Stimulated activated CD8-positive, alpha-beta memory T cell treated with anti-CD3 and anti-CD28 coated beads, Interleukin-15, amount 100 ng/mL, for 4 hours (primary cell): ENCODE measurements around the gene PPP3R2.
"Not testable (repeated sequence)": the region's sequence is repeated elsewhere in the genome, so short reads cannot be mapped to it uniquely, and the experiment has no call there.

Experiments used
- DNase-seq, 2 donors: peaks; one replicate each; pipeline ENCODE4 v3.0.0-alpha.2; 2020; ENCODE audit warnings: low read depth in 2 of 2

PPP3R2 gene

GRCh38 chr9:101594796-101595195 lies at the start of gene PPP3R2:
Gene PPP3R2, minus strand, starts transcription at chr9:101594969. Its CDS starts 48 bp downstream, at chr9:101594921.
- no peak for DNase-seq

GRCh38 chr9:101639785-101640665 lies 45.3 kb upstream of the PPP3R2 start:
- no peak for DNase-seq

GRCh38 chr9:101639311-101639710 lies 44.5 kb upstream of the PPP3R2 start:
- DNase-seq: no peak

- no peak for DNase-seq
Measured at GRCh38 chr9:101636247-101636646, 41.5 kb upstream of the PPP3R2 start.

- DNase-seq: no peak
Measured at GRCh38 chr9:101635473-101635872, 40.7 kb upstream of the PPP3R2 start.

GRCh38 chr9:101634741-101635409 lies 40.1 kb upstream of the PPP3R2 start:
- no peak for DNase-seq

- DNase-seq: no peak
Measured at GRCh38 chr9:101632611-101633010, 37.8 kb upstream of the PPP3R2 start.

GRCh38 chr9:101631892-101632291 lies 37.1 kb upstream of the PPP3R2 start:
- no peak for DNase-seq

GRCh38 chr9:101629636-101630035 lies 34.9 kb upstream of the PPP3R2 start:
- no peak for DNase-seq

- DNase-seq: no peak
Measured at GRCh38 chr9:101628173-101628572, 33.4 kb upstream of the PPP3R2 start.

- no peak for DNase-seq
Measured at GRCh38 chr9:101626295-101626694, 31.5 kb upstream of the PPP3R2 start.

- no peak for DNase-seq
Measured at GRCh38 chr9:101625876-101626275, 31.1 kb upstream of the PPP3R2 start.

GRCh38 chr9:101620452-101620851 lies 25.7 kb upstream of the PPP3R2 start:
- DNase-seq: no peak

GRCh38 chr9:101618698-101619097 lies 23.9 kb upstream of the PPP3R2 start:
- DNase-seq: no peak

GRCh38 chr9:101605547-101605946 lies 10.8 kb upstream of the PPP3R2 start:
- no peak for DNase-seq

- DNase-seq: no peak
Measured at GRCh38 chr9:101604296-101604695, 9.5 kb upstream of the PPP3R2 start.

- DNase-seq: no peak
Measured at GRCh38 chr9:101601904-101602765, 7.4 kb upstream of the PPP3R2 start.

- DNase-seq: no peak
Measured at GRCh38 chr9:101593345-101593744, 1.4 kb downstream of the PPP3R2 start.

- no peak for DNase-seq
Measured at GRCh38 chr9:101592788-101593187, 2.0 kb downstream of the PPP3R2 start.

GRCh38 chr9:101591787-101592446 lies 2.9 kb downstream of the PPP3R2 start:
- DNase-seq: no peak

GRCh38 chr9:101590901-101591300 lies 3.9 kb downstream of the PPP3R2 start:
- no peak for DNase-seq

GRCh38 chr9:101590074-101590473 lies 4.7 kb downstream of the PPP3R2 start:
- not testable (repeated sequence) for DNase-seq
